Ovary (tissue), 3 donors: ENCODE results near the gene APOC4.
A peak's percentile ranks its signal among the peaks of the same experiment; 100 is the strongest.

Experiments
- POLR2A ChIP-seq: fragments of 450-650 bp; IDR thresholded peaks from one replicate; pipeline ENCODE4 v1.6.1; 2017; ENCODE audit warnings: antibody characterized with exemption, mild to moderate bottlenecking, moderate library complexity
- TF ChIP-seq, protein P1 (sequence below), 3 donors: fragments of 450-650 bp in 2 of 3; fragments of 200-600 bp in 1 of 3; IDR thresholded peaks; one replicate each; pipeline versions ENCODE4 v1.5.1 to v1.8.0; 2016 to 2022; ENCODE audit warnings: antibody characterized with exemption in 3 of 3, mild to moderate bottlenecking in 1 of 3
- donor health status: DM: no; HTN: no; CAD: no.

DNA sequence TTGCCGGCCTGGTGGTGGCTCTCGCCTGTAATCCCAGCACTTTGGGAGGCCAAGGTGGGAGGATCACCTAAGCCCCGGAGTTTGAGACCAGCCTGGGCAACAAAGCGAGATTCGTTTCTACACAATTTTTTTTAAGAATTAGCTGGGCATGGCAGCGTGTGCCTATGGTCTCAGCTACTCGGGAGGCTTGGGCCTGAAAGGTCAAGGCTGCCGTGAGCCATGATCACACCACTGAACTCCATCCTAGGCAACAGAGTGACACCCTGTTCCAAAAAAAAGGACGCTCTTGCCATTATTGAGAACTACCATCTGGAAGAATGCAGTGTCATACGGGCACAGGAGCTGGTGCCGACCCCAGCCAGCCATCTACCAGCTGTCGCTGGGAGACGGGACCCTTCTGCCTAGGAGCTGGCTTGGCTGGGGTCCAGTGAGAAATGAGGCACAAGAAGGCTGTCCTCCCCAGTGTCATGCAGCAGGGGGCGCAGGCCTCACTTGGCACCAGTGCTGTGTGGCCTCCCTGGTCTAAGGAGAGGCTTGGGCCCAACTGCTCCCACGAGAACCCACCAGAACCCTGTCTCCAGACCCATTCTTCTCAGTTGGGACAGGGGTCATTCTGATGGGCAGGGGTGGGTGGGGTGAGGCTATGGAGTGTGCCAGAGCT lies 47.0 kb downstream of the APOC4 start:
- TF ChIP-seq, protein P1, sequence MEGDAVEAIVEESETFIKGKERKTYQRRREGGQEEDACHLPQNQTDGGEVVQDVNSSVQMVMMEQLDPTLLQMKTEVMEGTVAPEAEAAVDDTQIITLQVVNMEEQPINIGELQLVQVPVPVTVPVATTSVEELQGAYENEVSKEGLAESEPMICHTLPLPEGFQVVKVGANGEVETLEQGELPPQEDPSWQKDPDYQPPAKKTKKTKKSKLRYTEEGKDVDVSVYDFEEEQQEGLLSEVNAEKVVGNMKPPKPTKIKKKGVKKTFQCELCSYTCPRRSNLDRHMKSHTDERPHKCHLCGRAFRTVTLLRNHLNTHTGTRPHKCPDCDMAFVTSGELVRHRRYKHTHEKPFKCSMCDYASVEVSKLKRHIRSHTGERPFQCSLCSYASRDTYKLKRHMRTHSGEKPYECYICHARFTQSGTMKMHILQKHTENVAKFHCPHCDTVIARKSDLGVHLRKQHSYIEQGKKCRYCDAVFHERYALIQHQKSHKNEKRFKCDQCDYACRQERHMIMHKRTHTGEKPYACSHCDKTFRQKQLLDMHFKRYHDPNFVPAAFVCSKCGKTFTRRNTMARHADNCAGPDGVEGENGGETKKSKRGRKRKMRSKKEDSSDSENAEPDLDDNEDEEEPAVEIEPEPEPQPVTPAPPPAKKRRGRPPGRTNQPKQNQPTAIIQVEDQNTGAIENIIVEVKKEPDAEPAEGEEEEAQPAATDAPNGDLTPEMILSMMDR (IDR thresholded peaks at IDR 0.05) = peak in 2 of 3 donors; percentile 21 to 24
- no peak for TF ChIP-seq POLR2A
